ENCODE measurements around the gene PPIE. TPM values are rescaled to one million over a fixed set of nuclear protein-coding genes. Genes with fewer than 3 reads are reported as not detected.
"Not testable (repeated sequence)": the region's sequence is repeated elsewhere in the genome, so short reads cannot be mapped to it uniquely, and the experiment has no call there.

The PPIE gene
- total RNA-seq, 1 experiment from 2014 or later = 73.8 TPM

GRCh38 chr1:39777306-39777705 is 38.6 kb downstream of the PPIE start:
- ATAC-seq (no peak), DNase-seq (ENCODE audit: low read depth, low spot score) (no peak)
- no peaks in the 10 kb centered on the region for H3K36me3 ChIP-seq (ENCODE audit: control insufficient read depth in 1 of 2, insufficient read depth in 2 of 2, low read length in 2 of 2)
- no peak overlapping the region for H2AFZ ChIP-seq (ENCODE audit: low read depth, low read length, poor library complexity, severe bottlenecking)
- H3K4me3 ChIP-seq (replicated peaks in 1 of 2; ENCODE audit: low read depth in 1 of 2, low read length in 2 of 2) = no peak overlapping the region
- H4K20me1 ChIP-seq (ENCODE audit: insufficient read depth) = no peaks in the 10 kb centered on the region
- H3K79me2 ChIP-seq (ENCODE audit: insufficient read depth, low read length) = no peaks in the 10 kb centered on the region
- no TSS peak for BruUV-seq (replicated peaks)
- no peaks in the 10 kb centered on the region for H3K9me2 ChIP-seq (ENCODE audit: insufficient read depth)
- no peaks in the 10 kb centered on the region for H3K27me3 ChIP-seq (ENCODE audit: insufficient read depth, low read length)
- H3K27ac ChIP-seq (ENCODE audit: low read depth, low read length) = no peak overlapping the region
- intact Hi-C loops (cut with micrococcal nuclease) = no loop called here
- TF ChIP-seq JUND (IDR thresholded peaks at IDR 0.05) (no peak), SP1 (IDR thresholded peaks at IDR 0.05; ENCODE audit: low read depth) (no peak), ZBTB33 (IDR thresholded peaks at IDR 0.05; ENCODE audit: extremely low read depth, insufficient replicate concordance, low read length) (no peak), EZH2 (IDR thresholded peaks at IDR 0.05) (no peak), REST (IDR thresholded peaks at IDR 0.05; ENCODE audit: low read depth) (no peak), EGR1 (IDR thresholded peaks at IDR 0.05; ENCODE audit: low read depth) (no peak), ATF3 (IDR thresholded peaks at IDR 0.05) (no peak), CEBPB (IDR thresholded peaks at IDR 0.05; ENCODE audit: low read depth) (no peak), CTCF (IDR thresholded peaks at IDR 0.05 in 2 of 3, conservative IDR thresholded peaks at IDR 0.05 in 1 of 3; ENCODE audit: borderline replicate concordance in 1 of 3, insufficient read depth in 1 of 3, low read depth in 2 of 3, low read length in 2 of 3) (no peak), FOSL1 (IDR thresholded peaks at IDR 0.05; ENCODE audit: low read depth) (no peak), EZH2phosphoT487 (IDR thresholded peaks at IDR 0.05; ENCODE audit: borderline replicate concordance) (no peak), ZNF274 (IDR thresholded peaks at IDR 0.05; ENCODE audit: low read depth, low read length) (no peak), POLR2A (IDR thresholded peaks at IDR 0.05; ENCODE audit: borderline replicate concordance, extremely low read depth, insufficient read depth, insufficient read length) (no peak), POLR2AphosphoS5 (IDR thresholded peaks at IDR 0.05; ENCODE audit: low read depth, low read length) (no peak)
- H3K9ac ChIP-seq (ENCODE audit: low read length) = no peak overlapping the region
- H3K4me2 ChIP-seq (ENCODE audit: low read length) = no peak overlapping the region
- ChIA-PET RAD21 (ENCODE audit: low non-redundant PET in 1 of 2, low total read pairs in 2 of 2, uncharacterized antibody in 2 of 2, unreplicated experiment in 2 of 2) (no interaction called here), CTCF (no interaction called here), POLR2A (no interaction called here)
- H3K9me3 ChIP-seq (ENCODE audit: control insufficient read depth in 1 of 2, insufficient read depth in 1 of 2, low read depth in 1 of 2, low read length in 2 of 2) = no peaks in the 10 kb centered on the region
- H3K4me1 ChIP-seq (ENCODE audit: control insufficient read depth in 1 of 2, insufficient read depth in 2 of 2, low read length in 2 of 2) = peaks cover 0 to 5% of the 10 kb centered on the region in 2 experiments; a peak in 2 of 4 replicates

- H3K9ac ChIP-seq (ENCODE audit: low read length); BruUV-seq (replicated peaks); H3K4me3 ChIP-seq (replicated peaks in 1 of 2; ENCODE audit: low read depth in 1 of 2, low read length in 2 of 2); DNase-seq (ENCODE audit: low read depth, low spot score); H3K9me3 ChIP-seq (ENCODE audit: control insufficient read depth in 1 of 2, insufficient read depth in 1 of 2, low read depth in 1 of 2, low read length in 2 of 2); H3K36me3 ChIP-seq (ENCODE audit: control insufficient read depth in 1 of 2, insufficient read depth in 2 of 2, low read length in 2 of 2); intact Hi-C loops (cut with micrococcal nuclease); H3K4me1 ChIP-seq (ENCODE audit: control insufficient read depth in 1 of 2, insufficient read depth in 2 of 2, low read length in 2 of 2); H3K27ac ChIP-seq (ENCODE audit: low read depth, low read length); CTCF ChIA-PET; H3K4me2 ChIP-seq (ENCODE audit: low read length); RAD21 ChIA-PET (ENCODE audit: low non-redundant PET in 1 of 2, low total read pairs in 2 of 2, uncharacterized antibody in 2 of 2, unreplicated experiment in 2 of 2); ATAC-seq; H3K79me2 ChIP-seq (ENCODE audit: insufficient read depth, low read length); H2AFZ ChIP-seq (ENCODE audit: low read depth, low read length, poor library complexity, severe bottlenecking); H4K20me1 ChIP-seq (ENCODE audit: insufficient read depth); POLR2A ChIA-PET; H3K9me2 ChIP-seq (ENCODE audit: insufficient read depth); H3K27me3 ChIP-seq (ENCODE audit: insufficient read depth, low read length): not testable (repeated sequence)
Observed at GRCh38 chr1:39777896-39778295, 39.2 kb downstream of the PPIE start.

Measured in HCT116 (cell line).